ENCODE data around the gene CASZ1. TPM values are rescaled to one million over a fixed set of nuclear protein-coding genes. Genes with fewer than 3 reads are reported as not detected.

The CASZ1 gene
- polyA plus RNA-seq, 6 donors from 2014 or later: 2.6 to 5.6 (median 3.8) TPM

DNA sequence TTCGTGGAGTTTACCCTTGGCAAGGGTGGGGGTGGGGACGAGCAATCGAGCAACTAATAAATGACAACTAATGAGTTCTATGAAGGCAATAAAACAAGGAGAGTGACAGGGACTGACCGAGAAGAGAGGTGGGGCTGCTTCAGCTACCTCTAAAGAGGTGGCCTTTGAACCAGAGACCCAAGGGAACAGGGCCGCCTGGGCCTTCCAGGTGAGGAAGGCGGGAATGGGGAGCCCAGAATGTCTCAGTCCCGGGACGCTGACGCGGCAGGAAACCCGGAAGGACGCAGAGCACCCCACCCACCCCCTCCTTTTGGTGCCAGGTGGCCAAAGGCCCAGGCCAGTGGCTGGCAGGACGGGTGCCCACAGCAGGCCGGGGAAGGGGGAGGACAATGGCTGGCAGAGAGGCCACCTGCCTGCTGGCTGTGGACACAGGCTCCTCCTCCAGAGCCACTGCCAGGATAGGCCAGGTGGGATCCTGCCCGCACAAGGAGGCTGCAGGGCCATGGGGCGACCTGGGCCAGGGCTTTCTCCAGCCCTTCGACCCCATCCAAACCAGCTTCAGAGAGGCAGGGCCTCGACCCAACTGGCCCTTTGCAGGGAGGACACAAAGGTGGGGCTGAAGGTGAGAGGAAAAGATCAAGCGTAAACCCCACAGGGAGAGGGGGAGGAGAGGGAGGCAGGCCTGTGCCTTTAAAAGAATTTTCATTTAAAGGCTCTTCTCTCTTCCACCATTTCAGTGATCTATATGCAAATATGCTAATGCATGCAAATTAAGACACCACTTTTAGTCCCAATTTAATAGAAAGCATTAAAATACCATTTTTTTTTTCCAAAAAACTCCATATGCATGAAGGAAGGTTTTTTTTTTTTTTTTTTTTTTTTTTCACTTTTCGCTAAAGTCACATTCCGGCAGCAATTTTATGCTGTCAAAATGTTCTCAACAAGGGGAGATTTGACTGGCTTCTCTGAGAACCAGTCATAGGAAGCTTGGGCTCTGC lies 58.1 kb downstream of the CASZ1 start:
- no peak for ATAC-seq (ENCODE audit: low read depth in 2 of 2)
- H3K36me3 Mint-ChIP-seq: no peaks in the 10 kb centered on the region
- no peak overlapping the region for H3K4me3 Mint-ChIP-seq
- no peaks in the 10 kb centered on the region for H3K4me1 Mint-ChIP-seq
- peaks cover 13 to 27% (median 21%) of the 10 kb centered on the region in 3 donors for H3K27me3 Mint-ChIP-seq
- no peak for DNase-seq
- H3K27ac Mint-ChIP-seq: peak overlapping the region in 1 of 6 donors; percentile 65
- H3K9me3 Mint-ChIP-seq: no peaks in the 10 kb centered on the region

DNA sequence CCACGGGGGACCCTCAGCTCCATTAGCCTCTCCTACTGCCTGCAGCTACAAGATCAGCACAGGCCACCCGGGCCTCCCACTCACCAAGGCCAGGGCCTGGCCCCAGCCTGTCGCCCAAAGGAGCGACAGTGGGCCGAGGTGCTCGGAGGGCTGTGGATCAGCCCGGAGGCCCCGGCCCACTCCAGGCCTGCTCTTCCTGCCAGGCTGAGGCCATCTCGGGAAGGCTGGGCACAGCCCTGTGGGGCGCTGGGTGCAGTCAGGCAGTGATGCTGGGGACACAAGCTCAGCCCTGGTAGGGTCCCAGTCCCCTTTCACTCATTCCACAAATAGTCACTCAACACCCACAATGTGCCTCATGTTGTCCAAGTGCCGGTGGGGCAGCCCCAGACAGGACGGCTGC lies 58.8 kb downstream of the CASZ1 start:
- peaks cover 13 to 22% (median 20%) of the 10 kb centered on the region in 3 donors for H3K27me3 Mint-ChIP-seq
- DNase-seq (no peak), ATAC-seq (ENCODE audit: low read depth in 2 of 2) (no peak)
- no peaks in the 10 kb centered on the region for H3K9me3 Mint-ChIP-seq
- H3K27ac Mint-ChIP-seq: no peak overlapping the region
- H3K4me1 Mint-ChIP-seq: no peaks in the 10 kb centered on the region
- no peak overlapping the region for H3K4me3 Mint-ChIP-seq
- no peaks in the 10 kb centered on the region for H3K36me3 Mint-ChIP-seq

DNA sequence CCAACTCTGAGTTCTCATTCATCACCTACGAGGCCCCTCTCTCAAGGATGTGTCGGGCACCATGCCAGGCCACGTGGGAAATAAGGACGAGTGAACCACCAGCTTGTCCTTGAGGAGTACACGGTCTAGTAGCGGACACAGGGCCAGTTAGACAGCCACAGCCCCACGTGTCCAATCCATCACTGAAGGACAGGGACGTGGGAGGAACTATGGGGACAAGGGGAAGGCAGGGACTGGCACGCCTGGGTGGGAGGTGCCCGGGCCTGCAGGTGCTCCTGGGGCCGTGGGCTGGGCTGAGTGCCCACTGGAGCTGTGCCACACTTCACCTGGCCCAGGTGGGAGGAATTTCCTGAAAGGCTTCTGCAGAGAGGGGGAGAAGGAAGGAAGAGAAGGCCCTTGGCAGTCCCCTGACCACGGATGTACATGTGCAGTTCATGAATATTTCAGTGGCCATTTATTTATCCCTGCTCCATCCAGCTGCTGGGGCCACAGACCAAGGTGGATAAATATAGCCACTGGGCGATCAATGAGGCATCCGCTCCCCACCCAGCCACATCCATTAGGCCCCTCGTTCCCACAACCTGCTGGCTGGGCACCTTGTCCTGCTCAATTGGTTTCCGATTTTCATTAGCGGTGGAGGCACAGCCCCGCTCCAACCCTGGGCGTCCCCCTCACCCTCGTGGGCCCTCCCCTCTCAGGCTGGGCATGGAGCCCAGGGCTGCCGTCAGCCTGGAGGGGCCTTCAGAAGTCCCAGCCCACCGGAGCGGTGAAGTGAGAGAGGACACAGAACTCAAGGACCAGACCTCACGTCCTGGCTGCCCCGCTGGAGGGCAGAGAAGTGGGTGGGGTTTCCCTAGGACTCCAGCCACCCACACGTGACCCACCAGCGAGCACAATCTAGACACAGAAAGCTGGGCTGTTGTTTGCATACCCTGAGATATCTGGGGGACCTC lies 59.5 kb downstream of the CASZ1 start:
- Mint-ChIP-seq H3K36me3 (no peaks in the 10 kb centered on the region), H3K4me3 (no peak overlapping the region), H3K27ac (no peak overlapping the region), H3K27me3 (peaks cover 6 to 19% (median 17%) of the 10 kb centered on the region in 3 donors), H3K4me1 (no peaks in the 10 kb centered on the region), H3K9me3 (no peaks in the 10 kb centered on the region)
- ATAC-seq (ENCODE audit: low read depth in 2 of 2) (no peak), DNase-seq (no peak)

DNA sequence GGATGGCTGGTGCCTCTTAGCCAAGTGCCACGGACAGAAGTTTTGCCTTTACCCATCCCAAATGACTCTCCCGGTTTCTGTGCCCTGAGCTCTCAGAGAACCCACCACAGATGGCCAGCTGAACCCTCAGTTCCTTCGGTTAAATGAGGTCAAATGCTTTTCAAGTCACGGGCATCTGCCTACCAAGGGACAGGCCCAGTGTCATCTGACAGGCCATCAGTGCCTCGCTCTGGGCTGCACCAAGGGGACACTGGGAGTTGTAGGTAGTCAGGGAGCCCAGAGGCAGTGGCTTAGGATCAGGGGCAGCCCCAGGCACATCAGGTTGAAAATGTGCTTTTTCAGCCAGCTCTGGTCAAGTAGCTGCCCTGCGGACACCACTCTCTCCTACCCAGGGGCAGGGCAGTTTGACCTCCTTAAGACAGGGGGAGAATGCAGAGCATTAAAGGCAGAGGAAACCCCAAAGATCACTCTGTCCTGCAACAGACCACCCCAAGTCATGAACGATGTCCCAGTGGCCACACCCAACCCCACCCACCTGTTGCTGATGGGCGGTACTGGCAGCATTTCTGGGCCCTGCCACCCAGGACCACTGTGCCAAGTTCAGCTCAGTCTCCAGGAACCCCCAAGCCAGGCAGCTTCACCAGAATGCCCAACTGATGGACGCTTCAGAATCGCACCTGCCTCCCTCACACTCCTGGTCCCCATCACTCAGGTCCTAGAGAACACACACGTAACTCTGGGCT lies 60.7 kb downstream of the CASZ1 start:
- H3K27ac Mint-ChIP-seq: peak overlapping the region in 1 of 6 donors; percentile 33

DNA sequence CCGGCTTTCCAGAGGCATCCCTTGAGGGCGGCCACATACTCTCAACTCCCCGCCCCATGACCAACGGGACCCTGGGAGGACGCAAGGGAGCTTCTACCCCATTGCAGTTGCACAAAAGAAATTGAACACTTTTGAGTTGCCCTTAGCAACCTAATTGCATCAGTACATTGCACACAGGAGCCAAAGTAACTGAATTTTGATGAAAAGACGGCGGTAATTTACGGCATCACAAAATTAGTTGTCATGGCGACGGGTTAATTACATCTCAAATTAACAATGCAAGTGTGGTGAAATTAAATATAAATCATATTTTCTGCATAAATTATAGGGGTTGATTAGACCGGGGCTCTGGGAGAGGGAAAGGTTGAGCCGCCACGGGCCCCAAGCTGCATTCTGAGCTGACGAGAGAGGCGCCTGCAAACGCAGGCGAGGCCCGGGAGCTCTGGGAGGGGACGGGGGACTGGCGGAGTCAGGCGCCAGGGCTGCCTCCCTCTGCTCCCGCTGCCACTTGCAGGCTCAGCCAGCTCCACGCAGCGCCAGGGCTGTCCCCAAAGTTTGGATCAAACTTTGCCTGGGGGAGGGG lies 61.4 kb downstream of the CASZ1 start:
- Mint-ChIP-seq H3K4me1 (no peaks in the 10 kb centered on the region), H3K4me3 (no peak overlapping the region), H3K27ac (no peak overlapping the region), H3K36me3 (no peaks in the 10 kb centered on the region), H3K9me3 (no peaks in the 10 kb centered on the region), H3K27me3 (peaks cover 0 to 12% (median 9%) of the 10 kb centered on the region in 3 donors)
- DNase-seq: no peak
- no peak for ATAC-seq (ENCODE audit: low read depth in 2 of 2)

More for the DNA sequence above, 60.7 kb downstream of the CASZ1 start:
- ATAC-seq (ENCODE audit: low read depth in 2 of 2) (no peak), DNase-seq (no peak)
- Mint-ChIP-seq H3K4me3 (no peak overlapping the region), H3K36me3 (no peaks in the 10 kb centered on the region), H3K4me1 (no peaks in the 10 kb centered on the region), H3K9me3 (no peaks in the 10 kb centered on the region), H3K27me3 (peaks cover 3 to 17% (median 15%) of the 10 kb centered on the region in 3 donors)

DNA sequence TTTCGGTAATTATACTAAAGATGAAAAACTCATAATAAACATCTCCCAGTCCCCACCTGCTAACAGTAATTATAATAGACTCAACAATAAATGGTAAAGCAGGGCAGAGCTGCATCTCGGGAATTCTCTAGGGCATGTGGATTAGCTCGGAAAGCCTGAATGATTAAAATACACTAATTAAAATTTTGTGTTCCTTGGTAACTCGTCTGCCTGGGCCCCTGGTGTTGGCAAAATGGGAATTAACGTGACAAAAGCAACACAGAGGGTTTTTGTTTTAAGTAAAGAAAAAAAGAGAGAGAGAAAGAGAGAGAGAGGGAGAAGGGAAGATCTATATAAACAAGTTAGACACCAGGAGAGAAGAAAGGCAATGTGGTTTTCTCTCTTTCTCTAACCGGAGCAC lies 62.1 kb downstream of the CASZ1 start:
- no peak overlapping the region for H3K4me3 Mint-ChIP-seq
- peaks cover 0 to 6% (median 5%) of the 10 kb centered on the region in 3 donors for H3K27me3 Mint-ChIP-seq
- H3K4me1 Mint-ChIP-seq: no peaks in the 10 kb centered on the region
- DNase-seq: no peak
- ATAC-seq (ENCODE audit: low read depth in 2 of 2): no peak
- H3K27ac Mint-ChIP-seq: no peak overlapping the region
- no peaks in the 10 kb centered on the region for H3K36me3 Mint-ChIP-seq
- no peaks in the 10 kb centered on the region for H3K9me3 Mint-ChIP-seq

DNA sequence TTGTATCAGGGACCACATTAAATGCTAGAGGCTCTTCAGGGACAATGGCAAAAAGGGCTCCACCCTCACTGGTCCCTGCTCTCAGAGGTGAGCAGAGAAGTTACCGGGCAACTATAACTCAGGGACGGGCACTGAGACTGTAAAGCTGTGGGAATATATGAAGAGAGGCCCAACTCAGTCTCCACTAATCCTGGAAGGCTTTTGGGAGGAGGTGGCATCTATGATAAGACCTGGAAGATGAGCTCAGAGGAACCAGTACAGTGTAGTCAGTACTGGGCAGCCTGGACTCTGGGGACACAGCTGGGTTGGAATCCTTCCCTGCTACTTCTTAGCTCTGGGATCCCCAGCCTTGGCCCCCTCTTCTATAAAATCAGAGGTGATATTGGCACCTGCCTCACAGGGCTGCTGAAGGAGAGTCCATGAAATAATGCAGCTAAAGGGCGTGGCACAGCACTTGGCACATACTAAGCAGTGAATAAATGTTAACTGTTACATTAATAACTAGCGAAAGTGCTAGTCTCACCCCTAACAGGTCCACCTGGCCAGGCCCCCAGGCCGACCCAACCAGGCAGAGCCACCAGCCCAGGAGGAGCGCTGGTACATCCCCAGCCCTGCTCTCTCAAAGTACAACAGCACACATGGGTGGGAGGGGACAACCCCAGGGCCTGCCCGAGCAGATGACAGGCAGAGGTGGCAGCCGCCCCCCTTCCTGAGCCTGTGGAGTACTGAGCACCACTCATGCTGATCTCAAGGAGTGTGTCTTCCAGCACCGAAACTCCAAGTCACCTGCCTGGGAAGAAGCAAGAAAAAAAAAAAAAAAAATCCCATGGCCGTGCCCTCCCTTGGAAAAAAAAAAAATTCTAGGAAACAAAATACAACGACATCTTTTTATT lies 62.7 kb downstream of the CASZ1 start:
- Mint-ChIP-seq H3K27me3 (peaks cover 0 to 6% (median 5%) of the 10 kb centered on the region in 3 donors), H3K36me3 (no peaks in the 10 kb centered on the region), H3K4me1 (no peaks in the 10 kb centered on the region), H3K9me3 (no peaks in the 10 kb centered on the region), H3K4me3 (no peak overlapping the region), H3K27ac (peak overlapping the region in 1 of 6 donors; percentile 33)
- ATAC-seq (ENCODE audit: low read depth in 2 of 2): no peak
- no peak for DNase-seq

DNA sequence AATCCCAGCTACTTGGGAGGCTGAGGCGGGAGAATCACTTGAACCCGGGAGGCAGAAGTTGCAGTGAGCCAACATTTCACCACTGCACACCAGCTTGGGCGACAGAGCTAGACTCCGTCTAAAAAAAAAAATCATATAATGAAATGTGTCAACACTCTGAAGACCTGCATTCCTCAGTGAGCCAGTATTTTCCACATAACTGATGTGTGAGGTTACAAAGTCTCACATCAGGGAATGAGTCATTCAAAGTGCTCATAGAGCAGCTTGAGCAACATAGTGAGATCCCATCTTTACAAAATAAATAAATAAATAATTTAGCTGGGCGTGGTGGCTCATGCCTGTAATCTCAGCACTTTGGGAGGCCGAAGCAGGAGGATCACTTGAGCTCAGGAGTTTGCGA lies 65.5 kb downstream of the CASZ1 start:
- Mint-ChIP-seq H3K27ac (no peak overlapping the region), H3K36me3 (no peaks in the 10 kb centered on the region), H3K9me3 (no peaks in the 10 kb centered on the region), H3K27me3 (peaks cover 0 to 6% (median 0%) of the 10 kb centered on the region in 3 donors), H3K4me3 (no peak overlapping the region), H3K4me1 (no peaks in the 10 kb centered on the region)
- no peak for ATAC-seq (ENCODE audit: low read depth in 2 of 2)
- no peak for DNase-seq

DNA sequence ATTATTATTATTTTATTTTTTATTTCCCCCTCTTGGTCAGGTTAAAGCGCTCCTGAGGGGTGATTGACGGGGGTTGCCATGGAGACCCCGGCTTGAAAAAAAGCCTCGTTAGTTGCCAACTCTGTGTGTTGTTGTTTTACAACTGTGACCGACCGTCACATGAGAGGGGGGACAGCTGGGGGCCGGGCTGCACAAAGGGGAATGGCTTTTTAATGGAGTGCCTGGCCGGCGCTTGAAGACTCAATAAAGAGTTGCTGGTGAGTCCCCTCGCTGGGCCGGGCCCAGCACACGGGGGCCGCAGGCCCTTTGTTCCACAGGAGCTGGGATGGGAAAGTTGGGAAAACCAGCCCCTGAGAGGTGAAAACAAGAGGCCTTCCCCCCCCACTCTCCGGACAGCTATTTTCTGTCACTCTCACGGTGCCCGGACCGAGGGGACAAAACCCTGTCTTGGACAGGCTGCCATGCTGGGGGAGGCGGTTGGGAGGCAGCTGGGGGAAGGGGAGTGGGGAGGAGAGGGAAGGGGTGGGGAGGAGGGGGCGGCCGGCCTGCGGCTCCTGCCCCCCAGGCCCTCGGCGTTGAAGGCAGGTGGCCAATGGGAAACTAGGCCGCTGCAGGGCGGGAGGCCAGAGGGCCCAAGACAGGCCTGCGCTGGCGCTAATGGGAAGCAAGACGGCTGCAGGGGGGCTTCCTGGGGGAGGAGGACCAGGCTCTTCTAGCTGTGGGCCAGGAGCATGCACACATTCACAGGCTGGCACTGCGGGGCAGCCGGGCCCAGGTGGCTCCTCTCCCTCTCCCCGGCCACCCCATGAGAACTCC lies 67.6 kb downstream of the CASZ1 start:
- H3K27me3 Mint-ChIP-seq: peaks cover 0 to 9% (median 2%) of the 10 kb centered on the region in 3 donors
- H3K9me3 Mint-ChIP-seq: no peaks in the 10 kb centered on the region
- no peak overlapping the region for H3K4me3 Mint-ChIP-seq
- no peaks in the 10 kb centered on the region for H3K36me3 Mint-ChIP-seq
- ATAC-seq (ENCODE audit: low read depth in 2 of 2): no peak
- DNase-seq: no peak
- H3K27ac Mint-ChIP-seq: no peak overlapping the region
- H3K4me1 Mint-ChIP-seq: no peaks in the 10 kb centered on the region

DNA sequence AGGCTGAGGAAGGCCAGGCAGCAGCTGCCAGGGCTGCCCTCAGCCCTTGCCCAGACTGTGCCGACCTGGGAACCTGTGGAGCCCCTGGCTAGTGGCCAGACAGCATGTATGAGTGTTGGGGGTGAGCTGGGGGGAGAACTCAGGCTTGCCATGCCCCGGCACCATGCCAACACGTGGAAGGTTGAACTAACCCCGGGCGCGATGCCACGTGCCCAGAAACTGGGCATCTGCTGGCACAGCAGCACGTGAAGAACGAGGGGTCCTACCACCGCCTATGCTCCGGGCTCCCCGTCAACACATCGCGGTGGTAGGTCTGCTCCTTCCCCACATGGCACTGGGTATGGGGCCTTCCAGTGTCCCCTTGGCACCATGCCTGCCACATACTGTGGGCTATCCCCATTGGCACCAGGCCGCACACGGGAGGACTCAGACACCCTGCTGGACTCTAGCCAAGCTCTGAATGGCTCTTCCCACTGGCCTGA lies 68.7 kb downstream of the CASZ1 start:
- peak overlapping the region in 1 of 8 donors; percentile 41 for H3K4me3 Mint-ChIP-seq
- DNase-seq (no peak), ATAC-seq (ENCODE audit: low read depth in 2 of 2) (no peak)
- H3K9me3 Mint-ChIP-seq: no peaks in the 10 kb centered on the region
- H3K36me3 Mint-ChIP-seq: no peaks in the 10 kb centered on the region
- H3K4me1 Mint-ChIP-seq: no peaks in the 10 kb centered on the region
- H3K27ac Mint-ChIP-seq: no peak overlapping the region
- H3K27me3 Mint-ChIP-seq: peaks cover 0 to 13% (median 5%) of the 10 kb centered on the region in 3 donors

DNA sequence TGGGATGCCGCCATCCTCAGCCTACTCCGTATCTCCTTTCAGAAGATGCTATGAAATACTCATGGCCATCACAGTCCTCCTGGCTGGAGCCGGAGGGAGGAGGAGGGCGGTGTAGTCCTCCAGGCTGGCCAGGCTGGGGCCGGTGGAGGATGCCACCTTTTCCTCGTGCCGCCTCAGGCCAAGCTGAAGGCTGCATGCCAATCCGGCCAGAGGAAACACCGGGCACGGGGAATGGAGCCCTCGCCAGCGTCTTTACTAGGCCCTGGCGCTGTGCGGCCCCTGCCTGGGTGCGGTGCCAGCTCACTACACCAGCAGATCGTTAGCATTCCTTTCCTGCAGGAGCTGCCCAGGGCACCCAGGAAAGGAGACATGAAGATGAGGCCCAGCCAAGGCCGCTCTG lies 70.1 kb downstream of the CASZ1 start:
- H3K4me1 Mint-ChIP-seq: no peaks in the 10 kb centered on the region
- no peak for ATAC-seq (ENCODE audit: low read depth in 2 of 2)
- H3K27me3 Mint-ChIP-seq: peaks cover 0 to 8% (median 5%) of the 10 kb centered on the region in 3 donors
- no peaks in the 10 kb centered on the region for H3K36me3 Mint-ChIP-seq
- H3K4me3 Mint-ChIP-seq: no peak overlapping the region
- no peak overlapping the region for H3K27ac Mint-ChIP-seq
- H3K9me3 Mint-ChIP-seq: no peaks in the 10 kb centered on the region
- no peak for DNase-seq
